Measurements from ENCODE around the gene CD8B.

DNA sequence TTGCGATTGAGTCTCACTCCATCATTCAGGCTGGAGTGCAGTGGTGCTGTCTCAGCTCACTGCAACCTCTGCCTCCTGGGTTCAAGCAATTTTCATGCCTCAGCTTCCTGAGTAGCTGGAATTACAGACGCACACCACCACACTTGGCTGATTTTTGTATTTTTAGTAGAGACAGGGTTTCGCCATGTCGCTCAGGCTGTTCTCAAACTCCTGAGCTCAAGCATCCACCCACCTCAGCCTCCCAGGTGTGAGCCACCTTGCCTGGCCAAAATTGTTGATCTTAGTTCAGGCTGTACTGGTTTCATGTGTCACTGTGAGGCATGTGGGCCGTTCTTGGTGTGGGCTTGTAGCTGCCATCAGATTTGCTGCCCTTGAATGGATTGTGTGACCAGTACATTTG lies 89.1 kb downstream of the CD8B start:
- TF ChIP-seq, protein P1, sequence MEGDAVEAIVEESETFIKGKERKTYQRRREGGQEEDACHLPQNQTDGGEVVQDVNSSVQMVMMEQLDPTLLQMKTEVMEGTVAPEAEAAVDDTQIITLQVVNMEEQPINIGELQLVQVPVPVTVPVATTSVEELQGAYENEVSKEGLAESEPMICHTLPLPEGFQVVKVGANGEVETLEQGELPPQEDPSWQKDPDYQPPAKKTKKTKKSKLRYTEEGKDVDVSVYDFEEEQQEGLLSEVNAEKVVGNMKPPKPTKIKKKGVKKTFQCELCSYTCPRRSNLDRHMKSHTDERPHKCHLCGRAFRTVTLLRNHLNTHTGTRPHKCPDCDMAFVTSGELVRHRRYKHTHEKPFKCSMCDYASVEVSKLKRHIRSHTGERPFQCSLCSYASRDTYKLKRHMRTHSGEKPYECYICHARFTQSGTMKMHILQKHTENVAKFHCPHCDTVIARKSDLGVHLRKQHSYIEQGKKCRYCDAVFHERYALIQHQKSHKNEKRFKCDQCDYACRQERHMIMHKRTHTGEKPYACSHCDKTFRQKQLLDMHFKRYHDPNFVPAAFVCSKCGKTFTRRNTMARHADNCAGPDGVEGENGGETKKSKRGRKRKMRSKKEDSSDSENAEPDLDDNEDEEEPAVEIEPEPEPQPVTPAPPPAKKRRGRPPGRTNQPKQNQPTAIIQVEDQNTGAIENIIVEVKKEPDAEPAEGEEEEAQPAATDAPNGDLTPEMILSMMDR (IDR thresholded peaks at IDR 0.05), result no peak
- TF ChIP-seq POLR2A (IDR thresholded peaks at IDR 0.05), result no peak
